ENCODE results near the gene STX5. TPM values are rescaled to one million over a fixed set of nuclear protein-coding genes. Genes with fewer than 3 reads are reported as not detected.
A peak's percentile ranks its signal among the peaks of the same experiment; 100 is the strongest.
"Not testable (repeated sequence)": the region's sequence is repeated elsewhere in the genome, so short reads cannot be mapped to it uniquely, and the experiment has no call there.

STX5 gene
- polyA plus RNA-seq, 1 donor, result 51.3 TPM

- no peak for DNase-seq
Observed at GRCh38 chr11:62788991-62789390, 42.9 kb downstream of the STX5 start.

GRCh38 chr11:62787005-62787759 lies 44.7 kb downstream of the STX5 start, which contains the start of gene TMEM179B:
Gene TMEM179B, plus strand, starts transcription at chr11:62787402. Its CDS starts 30 bp downstream, at chr11:62787432.
- DNase-seq, result peak; percentile 99

- DNase-seq, result peak; percentile 89
Observed at GRCh38 chr11:62786318-62787004, 45.4 kb downstream of the STX5 start.

- DNase-seq, result no peak
Observed at GRCh38 chr11:62782753-62783152, 49.1 kb downstream of the STX5 start.

- DNase-seq, result no peak
Observed at GRCh38 chr11:62778441-62778840, 53.4 kb downstream of the STX5 start.

- DNase-seq, result no peak
Observed at GRCh38 chr11:62777389-62777788, 54.5 kb downstream of the STX5 start.

GRCh38 chr11:62775646-62776045 lies 56.2 kb downstream of the STX5 start:
- DNase-seq, result no peak

- DNase-seq, result no peak
Observed at GRCh38 chr11:62774407-62774806, 57.4 kb downstream of the STX5 start.

GRCh38 chr11:62771144-62772021 lies 60.5 kb downstream of the STX5 start, which contains the start of gene TAF6L:
Gene TAF6L, plus strand, starts transcription at chr11:62771396. Its CDS starts 4,388 bp downstream, at chr11:62775784.
- peak; percentile 98 for DNase-seq

GRCh38 chr11:62770778-62771143 lies 61.1 kb downstream of the STX5 start:
- DNase-seq, result no peak

- not testable (repeated sequence) for DNase-seq
Observed at GRCh38 chr11:62760867-62761227, 71.0 kb downstream of the STX5 start.

GRCh38 chr11:62757846-62758788 lies 73.7 kb downstream of the STX5 start:
- no peak for DNase-seq

Other genes with a start within 250 kb of the STX5 start
- gene TUT1, start 240.5 kb downstream of the STX5 start, polyA plus RNA-seq (ENCODE audit: insufficient read length), result 24.8 TPM
- 108 TPM for gene MTA2, start 230.2 kb downstream of the STX5 start, polyA plus RNA-seq (ENCODE audit: insufficient read length)
- gene EML3, start 219.3 kb downstream of the STX5 start, polyA plus RNA-seq (ENCODE audit: insufficient read length), result 36.4 TPM
- gene ROM1, start 218.8 kb downstream of the STX5 start, polyA plus RNA-seq (ENCODE audit: insufficient read length), result 3.5 TPM
- 26.3 TPM for gene B3GAT3, start 210.1 kb downstream of the STX5 start, polyA plus RNA-seq (ENCODE audit: insufficient read length)
- gene GANAB, start 185.4 kb downstream of the STX5 start, polyA plus RNA-seq (ENCODE audit: insufficient read length), result 395 TPM
- gene INTS5, start 178.7 kb downstream of the STX5 start, polyA plus RNA-seq (ENCODE audit: insufficient read length), result 17.8 TPM
- 59.0 TPM for gene C11orf98, start 166.8 kb downstream of the STX5 start, polyA plus RNA-seq (ENCODE audit: insufficient read length)
- 5.9 TPM for gene CSKMT, start 166.7 kb downstream of the STX5 start, polyA plus RNA-seq (ENCODE audit: insufficient read length)
- gene UQCC3, start 160.4 kb downstream of the STX5 start, polyA plus RNA-seq (ENCODE audit: insufficient read length), result 7.5 TPM
- gene LBHD1, start 159.8 kb downstream of the STX5 start, polyA plus RNA-seq (ENCODE audit: insufficient read length), result 9.0 TPM
- gene UBXN1, start 153.0 kb downstream of the STX5 start, polyA plus RNA-seq (ENCODE audit: insufficient read length), result 140 TPM
- gene LRRN4CL, start 142.5 kb downstream of the STX5 start, polyA plus RNA-seq (ENCODE audit: insufficient read length), result 0.78 TPM
- gene BSCL2, start 124.6 kb downstream of the STX5 start, polyA plus RNA-seq (ENCODE audit: insufficient read length), result 68.3 TPM
- gene GNG3, start 124.4 kb downstream of the STX5 start, polyA plus RNA-seq (ENCODE audit: insufficient read length), result 2.5 TPM
- 101 TPM for gene HNRNPUL2, start 104.6 kb downstream of the STX5 start, polyA plus RNA-seq (ENCODE audit: insufficient read length)
- 43.1 TPM for gene TTC9C, start 103.6 kb downstream of the STX5 start, polyA plus RNA-seq (ENCODE audit: insufficient read length)
- 8.1 TPM for gene ZBTB3, start 77.9 kb downstream of the STX5 start, polyA plus RNA-seq (ENCODE audit: insufficient read length)
- gene POLR2G, start 70.5 kb downstream of the STX5 start, polyA plus RNA-seq (ENCODE audit: insufficient read length), result 145 TPM
- 39.8 TPM for gene TAF6L, start 60.7 kb downstream of the STX5 start, polyA plus RNA-seq (ENCODE audit: insufficient read length)
- 66.4 TPM for gene TMEM179B, start 44.6 kb downstream of the STX5 start, polyA plus RNA-seq (ENCODE audit: insufficient read length)
- 25.0 TPM for gene TMEM223, start 40.0 kb downstream of the STX5 start, polyA plus RNA-seq (ENCODE audit: insufficient read length)
- gene NXF1, start 26.6 kb downstream of the STX5 start, polyA plus RNA-seq (ENCODE audit: insufficient read length), result 136 TPM
- not detected for gene TEX54, start 790 bp upstream of the STX5 start, polyA plus RNA-seq (ENCODE audit: insufficient read length)
- 42.1 TPM for gene WDR74, start 7.5 kb upstream of the STX5 start, polyA plus RNA-seq (ENCODE audit: insufficient read length)
- gene SLC3A2, start 48.8 kb upstream of the STX5 start, polyA plus RNA-seq (ENCODE audit: insufficient read length), result 193 TPM
- gene CHRM1, start 89.3 kb upstream of the STX5 start, polyA plus RNA-seq (ENCODE audit: insufficient read length), result not detected
- 29.4 TPM for gene SLC22A6, start 152.9 kb upstream of the STX5 start, polyA plus RNA-seq (ENCODE audit: insufficient read length)
- gene SLC22A8, start 183.8 kb upstream of the STX5 start, polyA plus RNA-seq (ENCODE audit: insufficient read length), result 51.0 TPM